ENCODE measurements around the gene SH3BGR.

SH3BGR gene

GRCh38 chr21:39474611-39475010 is 22.8 kb downstream of the SH3BGR start:
- no peak for ATAC-seq
- TF ChIP-seq CSDC2 (CRISPR knock-in tag; IDR thresholded peaks at IDR 0.05) (no peak), ZNF8 (CRISPR knock-in tag; IDR thresholded peaks at IDR 0.05) (no peak), ZNF565 (CRISPR knock-in tag; conservative IDR thresholded peaks at IDR 0.05; ENCODE audit: low read depth) (no peak), PPARA (CRISPR knock-in tag; IDR thresholded peaks at IDR 0.05; ENCODE audit: borderline replicate concordance) (no peak), ARNTL (CRISPR knock-in tag; IDR thresholded peaks at IDR 0.05; ENCODE audit: borderline replicate concordance, low read depth) (no peak), POU6F1 (CRISPR knock-in tag; IDR thresholded peaks at IDR 0.05; ENCODE audit: borderline replicate concordance, low read depth) (no peak), RARB (CRISPR knock-in tag; IDR thresholded peaks at IDR 0.05) (no peak), SNAI2 (CRISPR knock-in tag; IDR thresholded peaks at IDR 0.05) (no peak), GLIS3 (CRISPR knock-in tag; IDR thresholded peaks at IDR 0.05) (no peak), ZFP30 (CRISPR knock-in tag; IDR thresholded peaks at IDR 0.05) (no peak), ESRRG (CRISPR knock-in tag; IDR thresholded peaks at IDR 0.05) (no peak), ISL1 (CRISPR knock-in tag; IDR thresholded peaks at IDR 0.05) (no peak)

GRCh38 chr21:39479164-39479813 is 27.5 kb downstream of the SH3BGR start:
- ATAC-seq, result no peak
- TF ChIP-seq TSHZ2 (CRISPR knock-in tag; IDR thresholded peaks at IDR 0.05) (no peak), CREB5 (CRISPR knock-in tag; IDR thresholded peaks at IDR 0.05; ENCODE audit: low read depth) (no peak), TOX (CRISPR knock-in tag; IDR thresholded peaks at IDR 0.05; ENCODE audit: borderline replicate concordance) (no peak)

GRCh38 chr21:39479814-39480182 is 28.0 kb downstream of the SH3BGR start:
- peak; percentile 34; the same call in 1 of the 2 replicates for TF ChIP-seq TCF4 (CRISPR knock-in tag; IDR thresholded peaks at IDR 0.05; ENCODE audit: borderline replicate concordance)
- no peak for TF ChIP-seq OSR1 (CRISPR knock-in tag; IDR thresholded peaks at IDR 0.05)
- peak; percentile 57; the same call in 1 of the 2 replicates for TF ChIP-seq ISL1 (CRISPR knock-in tag; IDR thresholded peaks at IDR 0.05)
- ATAC-seq, result no peak

- ATAC-seq, result no peak
- TF ChIP-seq TCF4 (CRISPR knock-in tag; IDR thresholded peaks at IDR 0.05; ENCODE audit: borderline replicate concordance), result no peak
- TF ChIP-seq RARB (CRISPR knock-in tag; IDR thresholded peaks at IDR 0.05), result no peak
- no peak for TF ChIP-seq ZNF8 (CRISPR knock-in tag; IDR thresholded peaks at IDR 0.05)
- no peak for TF ChIP-seq POU6F1 (CRISPR knock-in tag; IDR thresholded peaks at IDR 0.05; ENCODE audit: borderline replicate concordance, low read depth)
- no peak for TF ChIP-seq ARNTL (CRISPR knock-in tag; IDR thresholded peaks at IDR 0.05; ENCODE audit: borderline replicate concordance, low read depth)
- no peak for TF ChIP-seq ZFP3 (CRISPR knock-in tag; IDR thresholded peaks at IDR 0.05)
- no peak for TF ChIP-seq OSR1 (CRISPR knock-in tag; IDR thresholded peaks at IDR 0.05)
- TF ChIP-seq BACH2 (CRISPR knock-in tag; IDR thresholded peaks at IDR 0.05; ENCODE audit: borderline replicate concordance), result no peak
- TF ChIP-seq TSHZ2 (CRISPR knock-in tag; IDR thresholded peaks at IDR 0.05), result no peak
- no peak for TF ChIP-seq PATZ1 (CRISPR knock-in tag; IDR thresholded peaks at IDR 0.05; ENCODE audit: borderline replicate concordance)
- TF ChIP-seq CREB5 (CRISPR knock-in tag; IDR thresholded peaks at IDR 0.05; ENCODE audit: low read depth), result no peak
- no peak for TF ChIP-seq GLIS3 (CRISPR knock-in tag; IDR thresholded peaks at IDR 0.05)
- no peak for TF ChIP-seq ZFP30 (CRISPR knock-in tag; IDR thresholded peaks at IDR 0.05)
- no peak for TF ChIP-seq ZC3H10 (CRISPR knock-in tag; IDR thresholded peaks at IDR 0.05)
- no peak for TF ChIP-seq CSDC2 (CRISPR knock-in tag; IDR thresholded peaks at IDR 0.05)
- no peak for TF ChIP-seq SNAI2 (CRISPR knock-in tag; IDR thresholded peaks at IDR 0.05)
- no peak for TF ChIP-seq TOX (CRISPR knock-in tag; IDR thresholded peaks at IDR 0.05; ENCODE audit: borderline replicate concordance)
Measured at GRCh38 chr21:39480271-39480670, 28.5 kb downstream of the SH3BGR start.
